Tibial nerve (tissue), 3 donors: ENCODE measurements around the gene ITPRIPL2.

Experiments
- CTCF ChIP-seq, 5 experiments: fragments of 200-600 bp in 3 of 5; fragments of 450-650 bp in 2 of 5; sonication (generic) in 3 of 5; IDR thresholded peaks; one replicate each; pipeline ENCODE4 v1.5.1; 2016 to 2019; ENCODE audit warnings: antibody characterized with exemption in 5 of 5, mild to moderate bottlenecking in 3 of 5, moderate library complexity in 2 of 5
- POLR2A ChIP-seq, 2 donors: fragments of 450-650 bp; IDR thresholded peaks; one replicate each; pipeline ENCODE4 v1.6.1; 2017; ENCODE audit warnings: antibody characterized with exemption in 2 of 2, mild to moderate bottlenecking in 2 of 2, moderate library complexity in 2 of 2

- TF ChIP-seq CTCF (IDR thresholded peaks at IDR 0.05) (no peak), POLR2A (IDR thresholded peaks at IDR 0.05) (no peak)
Measured at GRCh38 chr16:19110537-19111360, 3.0 kb upstream of the ITPRIPL2 start.
